Peyer's patch (tissue), 4 donors: ENCODE measurements around the gene ATXN1. TPM values are rescaled to one million over a fixed set of nuclear protein-coding genes. Genes with fewer than 3 reads are reported as not detected.

Experiments
- DNase-seq, 3 donors: peaks; one replicate each; pipeline ENCODE4 v3.0.0-alpha.2; 2017 to 2019
- H3K27ac ChIP-seq, 4 donors: fragments of 200-600 bp; sonication (generic); one replicate each; pipeline ENCODE4 v1.5.1; 2016 to 2019
- H3K27me3 ChIP-seq, 2 donors: fragments of 200-600 bp; sonication (generic); one replicate each; pipeline ENCODE4 v1.5.1; 2019
- H3K36me3 ChIP-seq, 3 donors: fragments of 200-600 bp; sonication (generic); one replicate each; pipeline ENCODE4 v1.5.1; 2016 to 2019
- H3K4me1 ChIP-seq, 4 donors: fragments of 200-600 bp; sonication (generic); one replicate each; pipeline ENCODE4 v1.5.1; 2016 to 2019
- H3K4me3 ChIP-seq, 4 donors: fragments of 200-600 bp; sonication (generic); 1 replicate in 3 of 4; 2 replicates in 1 of 4; pipeline ENCODE4 v1.5.1; 2016 to 2019; ENCODE audit warnings: mild to moderate bottlenecking in 1 of 4
- H3K9me3 ChIP-seq, 4 donors: fragments of 200-600 bp; sonication (generic); one replicate each; pipeline ENCODE4 v1.5.1; 2016 to 2019; ENCODE audit warnings: mild to moderate bottlenecking in 1 of 4
- CTCF ChIP-seq, 6 experiments: fragments of 450-650 bp in 4 of 6; fragments of 200-600 bp in 2 of 6; sonication (generic) in 1 of 6; IDR thresholded peaks; one replicate each; pipeline ENCODE4 v1.5.1; 2017 to 2019; ENCODE audit warnings: antibody characterized with exemption in 6 of 6, mild to moderate bottlenecking in 3 of 6, moderate library complexity in 1 of 6
- POLR2A ChIP-seq, 2 donors: fragments of 450-650 bp; IDR thresholded peaks; one replicate each; pipeline ENCODE4 v1.5.1; 2017; ENCODE audit warnings: antibody characterized with exemption in 2 of 2, mild to moderate bottlenecking in 2 of 2, moderate library complexity in 2 of 2
- total RNA-seq, 4 donors: library from RNA; depleted of rRNA; stranded (reverse); fragments of >200 nt; gene quantifications; one replicate each; pipeline ENCODE4 v1.1.0, GENCODE V29; 2016

Gene ATXN1
- total RNA-seq, 4 donors from 2014 or later: 34.7 to 48.5 (median 43.1) TPM

DNA sequence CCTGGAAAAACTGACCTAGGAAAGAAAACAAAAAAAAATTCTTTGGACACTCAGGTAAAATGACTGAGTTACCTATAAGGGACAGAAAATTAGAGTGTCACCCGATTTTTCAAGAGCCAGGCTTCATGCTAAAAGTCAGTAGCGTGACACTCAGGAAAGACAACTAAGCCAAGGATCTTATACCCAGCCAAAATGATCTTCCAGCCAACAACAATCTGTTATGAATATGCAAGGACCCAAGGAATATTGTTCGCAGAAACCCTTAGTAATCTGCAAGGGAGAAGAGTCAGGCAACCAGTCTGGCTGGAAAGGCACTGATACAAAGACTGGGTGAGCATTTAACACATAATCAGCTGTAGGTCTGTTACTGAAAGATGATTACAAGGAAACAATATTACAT is 319.2 kb downstream of the ATXN1 start:
- H3K4me3 ChIP-seq: no peak overlapping the region
- H3K4me1 ChIP-seq: peaks cover 0 to 3% (median 0%) of the 10 kb centered on the region in 4 donors
- no peaks in the 10 kb centered on the region for H3K9me3 ChIP-seq
- TF ChIP-seq CTCF (IDR thresholded peaks at IDR 0.05): no peak
- TF ChIP-seq POLR2A (IDR thresholded peaks at IDR 0.05): no peak
- no peak for DNase-seq
- no peaks in the 10 kb centered on the region for H3K36me3 ChIP-seq
- no peaks in the 10 kb centered on the region for H3K27me3 ChIP-seq
- H3K27ac ChIP-seq: no peak overlapping the region

- DNase-seq: no peak
- TF ChIP-seq CTCF (IDR thresholded peaks at IDR 0.05) (no peak), POLR2A (IDR thresholded peaks at IDR 0.05) (no peak)
- Histone ChIP-seq H3K27ac (no peak overlapping the region), H3K9me3 (no peaks in the 10 kb centered on the region), H3K36me3 (no peaks in the 10 kb centered on the region), H3K4me3 (no peak overlapping the region), H3K4me1 (no peaks in the 10 kb centered on the region), H3K27me3 (no peaks in the 10 kb centered on the region)
These were observed 320.0 kb downstream of the ATXN1 start for GRCh38 chr6:16441262-16441661.

- no peaks in the 10 kb centered on the region for H3K36me3 ChIP-seq
- no peak overlapping the region for H3K27ac ChIP-seq
- H3K9me3 ChIP-seq: no peaks in the 10 kb centered on the region
These were observed 320.5 kb downstream of the ATXN1 start for GRCh38 chr6:16440636-16441212.

DNA sequence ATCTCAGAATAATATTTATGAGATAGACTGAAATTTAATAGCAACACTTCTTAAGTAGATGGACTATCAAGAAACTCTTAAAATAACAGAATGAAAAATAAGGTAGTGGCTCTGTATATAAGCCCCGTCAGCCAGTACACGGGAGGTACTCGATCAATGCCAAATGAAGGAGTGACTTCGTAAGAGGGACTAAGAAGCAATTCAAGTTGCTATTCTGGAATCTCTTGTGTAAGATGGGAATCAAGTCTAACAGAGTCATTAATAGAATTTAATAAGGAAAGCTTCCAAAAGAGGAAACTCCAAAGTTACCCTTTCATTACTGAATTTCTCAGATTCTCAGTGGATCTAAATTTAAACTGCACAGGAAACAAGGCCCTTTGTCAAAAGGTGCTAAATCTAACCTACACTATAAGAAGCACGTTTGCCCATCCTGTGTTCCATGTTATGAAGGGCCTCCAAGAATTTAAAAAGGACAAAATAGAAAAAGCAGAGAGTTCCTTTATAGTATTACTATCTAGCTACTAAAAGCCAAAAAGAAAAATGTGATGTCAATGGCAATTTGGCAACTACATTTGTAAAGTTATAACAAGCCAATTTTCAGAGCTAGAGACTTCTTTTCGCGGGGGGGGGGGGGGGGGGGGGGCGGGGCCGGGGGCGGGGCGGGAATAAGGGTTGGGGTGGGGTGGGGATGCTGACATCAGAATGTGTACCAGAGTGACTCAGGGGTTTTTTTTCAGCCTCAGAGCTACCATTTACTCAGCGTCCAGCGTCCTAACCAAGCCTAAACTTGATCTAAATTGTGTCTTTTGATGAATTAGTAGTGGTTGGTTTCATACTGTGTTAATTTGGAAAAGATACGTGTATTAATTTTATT is 322.3 kb downstream of the ATXN1 start:
- H3K4me3 ChIP-seq: no peak overlapping the region
- H3K36me3 ChIP-seq: no peaks in the 10 kb centered on the region
- H3K27ac ChIP-seq: peak overlapping the region in 1 of 4 donors; percentile 55
- H3K27me3 ChIP-seq: no peaks in the 10 kb centered on the region
- no peaks in the 10 kb centered on the region for H3K9me3 ChIP-seq
- no peaks in the 10 kb centered on the region for H3K4me1 ChIP-seq
- no peak for DNase-seq
- no peak for TF ChIP-seq CTCF (IDR thresholded peaks at IDR 0.05)
- no peak for TF ChIP-seq POLR2A (IDR thresholded peaks at IDR 0.05)

More at GRCh38 chr6:16440636-16441212, 320.5 kb downstream of the ATXN1 start:
- no peaks in the 10 kb centered on the region for H3K4me1 ChIP-seq
- TF ChIP-seq CTCF (IDR thresholded peaks at IDR 0.05): no peak
- no peaks in the 10 kb centered on the region for H3K27me3 ChIP-seq
- H3K4me3 ChIP-seq: no peak overlapping the region
- no peak for DNase-seq

DNA sequence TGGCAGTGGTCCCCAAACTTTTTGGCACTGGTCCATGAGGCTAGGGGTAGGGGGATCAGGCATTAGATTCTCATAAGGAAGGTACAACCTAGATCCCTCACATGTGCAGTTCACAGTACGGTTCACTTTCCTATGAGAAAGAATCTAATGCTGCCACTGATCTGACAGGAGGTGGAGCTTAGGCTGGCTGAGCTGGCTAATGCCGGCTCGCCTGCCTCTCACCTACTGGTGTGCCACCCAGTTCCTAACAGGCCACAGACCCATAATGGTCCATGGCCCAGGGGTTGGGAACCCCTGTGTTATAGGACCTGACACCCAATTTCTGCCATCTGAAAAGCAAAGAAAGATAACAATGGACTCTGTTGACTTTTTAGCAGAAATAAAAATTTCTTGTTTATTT is 323.3 kb downstream of the ATXN1 start:
- TF ChIP-seq CTCF (IDR thresholded peaks at IDR 0.05): no peak
- TF ChIP-seq POLR2A (IDR thresholded peaks at IDR 0.05): no peak
- DNase-seq: no peak
- peak overlapping the region in 1 of 4 donors; percentile 55 for H3K27ac ChIP-seq
- no peaks in the 10 kb centered on the region for H3K27me3 ChIP-seq
- H3K9me3 ChIP-seq: no peaks in the 10 kb centered on the region
- no peaks in the 10 kb centered on the region for H3K4me1 ChIP-seq
- no peak overlapping the region for H3K4me3 ChIP-seq
- no peaks in the 10 kb centered on the region for H3K36me3 ChIP-seq
